ENCODE measurements around the gene CIAO2A. TPM values are rescaled to one million over a fixed set of nuclear protein-coding genes. Genes with fewer than 3 reads are reported as not detected.

CIAO2A gene
- polyA plus RNA-seq, 1 experiment = 75.8 TPM

- ChIA-PET CTCF (interaction anchor here (1.7 kb wide), 1 partner anchor 9 kb away, joined by 5 read pairs; the partner anchor contains the start of gene SNX1), POLR2A (interaction anchor here (0.6 to 1.0 kb wide), 3 partner anchors 9 to 82 kb away, joined by 3 to 4 read pairs (median 4); partner anchors contain the start of gene SNX1)
- TF ChIP-seq CTCF (IDR thresholded peaks at IDR 0.05; ENCODE audit: low read depth, low read length) = no peak
- no peaks in the 10 kb centered on the region for H3K27me3 ChIP-seq (ENCODE audit: control insufficient read depth, insufficient read depth, low read length)
- H3K9me3 ChIP-seq (ENCODE audit: control insufficient read depth, insufficient read depth, low read length) = no peaks in the 10 kb centered on the region
- no peak overlapping the region for H3K4me3 ChIP-seq (ENCODE audit: low read depth, low read length)
- H3K27ac ChIP-seq (ENCODE audit: low read depth, low read length) = no peak overlapping the region
- DNase-seq (ENCODE audit: low read depth, low spot score) = no peak
These were observed 11.6 kb upstream of the CIAO2A start for GRCh38 chr15:64105113-64105704.

- Histone ChIP-seq H3K27me3 (ENCODE audit: control insufficient read depth, insufficient read depth, low read length) (no peaks in the 10 kb centered on the region), H3K27ac (ENCODE audit: low read depth, low read length) (no peak overlapping the region), H3K4me3 (ENCODE audit: low read depth, low read length) (no peak overlapping the region), H3K9me3 (ENCODE audit: control insufficient read depth, insufficient read depth, low read length) (no peaks in the 10 kb centered on the region)
- ChIA-PET POLR2A (no interaction called here), CTCF (interaction anchor here (0.7 to 1.2 kb wide), 2 partner anchors 17 to 31 kb away, joined by 3 read pairs; no protein-coding TSS in a partner anchor)
- DNase-seq (ENCODE audit: low read depth, low spot score) = no peak
- no peak for TF ChIP-seq CTCF (IDR thresholded peaks at IDR 0.05; ENCODE audit: low read depth, low read length)
These were observed 8.9 kb upstream of the CIAO2A start for GRCh38 chr15:64102497-64102896.

- peaks cover 2% of the 10 kb centered on the region; the same call in 1 of the 2 replicates for H3K9me3 ChIP-seq (ENCODE audit: control insufficient read depth, insufficient read depth, low read length)
- CTCF ChIA-PET = no interaction called here
- POLR2A ChIA-PET = no interaction called here
- no peak overlapping the region for H3K4me3 ChIP-seq (ENCODE audit: low read depth, low read length)
- TF ChIP-seq CTCF (IDR thresholded peaks at IDR 0.05; ENCODE audit: low read depth, low read length) = no peak
- no peak overlapping the region for H3K27ac ChIP-seq (ENCODE audit: low read depth, low read length)
- no peak for DNase-seq (ENCODE audit: low read depth, low spot score)
- H3K27me3 ChIP-seq (ENCODE audit: control insufficient read depth, insufficient read depth, low read length) = no peaks in the 10 kb centered on the region
These were observed 7.3 kb upstream of the CIAO2A start for GRCh38 chr15:64100958-64101357.

GRCh38 chr15:64099379-64099778, 5.7 kb upstream of the CIAO2A start:
- DNase-seq (ENCODE audit: low read depth, low spot score) = no peak
- H3K27ac ChIP-seq (ENCODE audit: low read depth, low read length) = no peak overlapping the region
- ChIA-PET CTCF (interaction anchor here (1.0 kb wide), 1 partner anchor 54 kb away, joined by 4 read pairs; no protein-coding TSS in a partner anchor), POLR2A (no interaction called here)
- no peak for TF ChIP-seq CTCF (IDR thresholded peaks at IDR 0.05; ENCODE audit: low read depth, low read length)
- H3K4me3 ChIP-seq (ENCODE audit: low read depth, low read length) = no peak overlapping the region
- H3K9me3 ChIP-seq (ENCODE audit: control insufficient read depth, insufficient read depth, low read length) = peaks cover 3% of the 10 kb centered on the region; the same call in 1 of the 2 replicates
- H3K27me3 ChIP-seq (ENCODE audit: control insufficient read depth, insufficient read depth, low read length) = no peaks in the 10 kb centered on the region

GRCh38 chr15:64096668-64097384, 3.2 kb upstream of the CIAO2A start:
- ChIA-PET CTCF (interaction anchor here (0.6 to 0.9 kb wide), 2 partner anchors 8 to 404 kb away, joined by 3 to 5 read pairs; no protein-coding TSS in a partner anchor), POLR2A (interaction anchor here (0.9 kb wide), 1 partner anchor 9 kb away, joined by 4 read pairs; no protein-coding TSS in a partner anchor)
- Histone ChIP-seq H3K27ac (ENCODE audit: low read depth, low read length) (no peak overlapping the region), H3K9me3 (ENCODE audit: control insufficient read depth, insufficient read depth, low read length) (peaks cover 3% of the 10 kb centered on the region; the same call in 1 of the 2 replicates), H3K4me3 (ENCODE audit: low read depth, low read length) (peak overlapping the region; percentile 93), H3K27me3 (ENCODE audit: control insufficient read depth, insufficient read depth, low read length) (no peaks in the 10 kb centered on the region)
- peak; percentile 34; the same call in 1 of the 2 replicates for TF ChIP-seq CTCF (IDR thresholded peaks at IDR 0.05; ENCODE audit: low read depth, low read length)
- DNase-seq (ENCODE audit: low read depth, low spot score) = no peak

Measured in AG04450 (cell line).